SK-N-SH (cell line): ENCODE data around the gene MRPS11. TPM values are rescaled to one million over a fixed set of nuclear protein-coding genes. Genes with fewer than 3 reads are reported as not detected.

Source experiments
- CTCF ChIA-PET: fragments of 300-600, 350-600 bp; formaldehyde crosslinking; extraction: SDS; loops from one replicate; lab custom pipeline; 2021; lab: Yijun Ruan, JAX
- POLR2A ChIA-PET: fragments of 350-600 bp; sonication (Branson Sonifier 250); formaldehyde crosslinking; extraction: SDS; loops from one replicate; lab custom pipeline; 2020; ENCODE audit warnings: antibody characterized with exemption, inconsistent platforms; lab: Yijun Ruan, JAX
- DNase-seq: peaks from one replicate; pipeline ENCODE4 v3.0.0; 2012
- H2AFZ ChIP-seq: fragments of 200-600 bp; sonication (generic); 2 replicates; pipeline ENCODE4 v1.8.1; 2016; ENCODE audit warnings: antibody characterized with exemption, mild to moderate bottlenecking, low read depth
- H3F3A ChIP-seq: fragments of 200-600 bp; sonication (generic); replicated peaks from 2 replicates; pipeline ENCODE3; 2016; ENCODE audit warnings: antibody characterized with exemption, mild to moderate bottlenecking; ENCODE audit not compliant: insufficient read depth
- H3K27ac ChIP-seq, 2 experiments: fragments of 200-500 bp in 1 of 2; fragments of 200-600 bp in 1 of 2; sonication (Bioruptor generic) in 1 of 2; sonication (generic), shearing (Covaris generic) in 1 of 2; 2 replicates each; pipeline versions ENCODE4 v1.5.1 to v1.6.1; 2014 to 2016; ENCODE audit warnings: low read depth in 2 of 2, inconsistent platforms in 1 of 2, low read length in 1 of 2, mild to moderate bottlenecking in 1 of 2, mixed read lengths in 1 of 2
- H3K27me3 ChIP-seq: fragments of 200-600 bp; sonication (generic), shearing (Covaris generic); 2 replicates; pipeline ENCODE4 v1.6.1; 2016; ENCODE audit warnings: mixed run types; ENCODE audit not compliant: insufficient read depth
- H3K36me3 ChIP-seq, 2 experiments: fragments of 200-500 bp in 1 of 2; fragments of 200-600 bp in 1 of 2; sonication (Bioruptor generic) in 1 of 2; sonication (generic) in 1 of 2; replicated peaks in 1 of 2; 2 replicates each; pipeline versions ENCODE3 to v1.5.1; 2014 to 2016; ENCODE audit warnings: low read length in 1 of 2, mild to moderate bottlenecking in 1 of 2; ENCODE audit not compliant: insufficient read depth in 2 of 2, control insufficient read depth in 1 of 2
- H3K4me1 ChIP-seq, 2 experiments: fragments of 200-500 bp in 1 of 2; fragments of 200-600 bp in 1 of 2; sonication (Bioruptor generic) in 1 of 2; sonication (generic), shearing (Covaris generic) in 1 of 2; 2 replicates each; pipeline versions ENCODE4 v1.5.1 to v1.6.1; 2014 to 2016; ENCODE audit warnings: low read depth in 1 of 2, low read length in 1 of 2, mixed run types in 1 of 2; ENCODE audit not compliant: insufficient read depth in 2 of 2, control insufficient read depth in 1 of 2
- H3K4me2 ChIP-seq: fragments of 200-600 bp; sonication (generic), shearing (Covaris generic); 2 replicates; pipeline ENCODE4 v1.6.1; 2017; ENCODE audit warnings: mixed run types
- H3K4me3 ChIP-seq, 2 experiments: fragments of 200-500 bp in 1 of 2; fragments of 200-600 bp in 1 of 2; sonication (Bioruptor generic) in 1 of 2; sonication (generic), shearing (Covaris generic) in 1 of 2; 2 replicates each; pipeline versions ENCODE4 v1.5.1 to v1.8.1; 2014 to 2016; ENCODE audit warnings: low read depth in 2 of 2, inconsistent platforms in 1 of 2, low read length in 1 of 2, mild to moderate bottlenecking in 1 of 2, mixed read lengths in 1 of 2, moderate library complexity in 1 of 2
- H3K79me2 ChIP-seq: fragments of 200-600 bp; sonication (generic); 2 replicates; pipeline ENCODE4 v1.8.1; 2017; ENCODE audit warnings: mild to moderate bottlenecking; ENCODE audit not compliant: insufficient read depth
- H3K9ac ChIP-seq: fragments of 200-600 bp; sonication (generic); 2 replicates; pipeline ENCODE4 v1.6.1; 2017; ENCODE audit warnings: mixed run types
- H3K9me2 ChIP-seq: fragments of 200-600 bp; sonication (generic); 2 replicates; pipeline ENCODE4 v1.6.1; 2017; ENCODE audit warnings: mixed run types
- H3K9me3 ChIP-seq: fragments of 200-600 bp; sonication (generic); 2 replicates; pipeline ENCODE4 v1.6.1; 2017; ENCODE audit warnings: mixed run types, mild to moderate bottlenecking, moderate library complexity
- H4K20me1 ChIP-seq: fragments of 200-600 bp; sonication (generic); 2 replicates; pipeline ENCODE4 v1.6.1; 2017; ENCODE audit warnings: mild to moderate bottlenecking, mixed run types; ENCODE audit not compliant: insufficient read depth
- CHD2 ChIP-seq: fragments of 150-350 bp; IDR thresholded peaks from 2 replicates; pipeline ENCODE4 v1.6.1; 2018; ENCODE audit warnings: low read length; ENCODE audit not compliant: partially characterized antibody
- CTCF ChIP-seq: fragments of 200-600 bp; sonication (generic); IDR thresholded peaks from 2 replicates; pipeline ENCODE4 v1.6.1; 2017; ENCODE audit warnings: antibody characterized with exemption, mild to moderate bottlenecking, moderate library complexity
- ELF1 ChIP-seq: IDR thresholded peaks from 2 replicates; pipeline ENCODE4 v1.4.0; 2012
- EP300 ChIP-seq, 2 experiments: IDR thresholded peaks; 2 replicates each; pipeline versions ENCODE4 v1.4.0 to v1.6.1; 2012; ENCODE audit warnings: borderline replicate concordance in 1 of 2, low read depth in 1 of 2, low read length in 1 of 2
- FOSL2 ChIP-seq: IDR thresholded peaks from 2 replicates; pipeline ENCODE4 v1.4.0; 2012; ENCODE audit warnings: low read depth, mild to moderate bottlenecking, moderate library complexity, borderline replicate concordance
- GABPA ChIP-seq: IDR thresholded peaks from 2 replicates; pipeline ENCODE4 v1.4.0; 2012; ENCODE audit warnings: low read depth, mild to moderate bottlenecking
- JUND ChIP-seq: IDR thresholded peaks from 2 replicates; pipeline ENCODE4 v1.4.0; 2012
- MXI1 ChIP-seq: IDR thresholded peaks from 2 replicates; pipeline ENCODE4 v1.6.1; 2012; ENCODE audit warnings: mild to moderate bottlenecking, low read depth, low read length, improper control_type of control experiment
- NFIC ChIP-seq: IDR thresholded peaks from 2 replicates; pipeline ENCODE4 v1.4.0; 2012; ENCODE audit warnings: borderline replicate concordance
- NRF1 ChIP-seq: IDR thresholded peaks from 2 replicates; pipeline ENCODE4 v1.6.1; 2012; ENCODE audit warnings: low read depth, mild to moderate bottlenecking, low read length
- POLR2AphosphoS5 ChIP-seq: IDR thresholded peaks from 2 replicates; pipeline ENCODE4 v1.6.1; 2012; ENCODE audit warnings: low read depth, low read length
- RAD21 ChIP-seq: IDR thresholded peaks from 2 replicates; pipeline ENCODE4 v1.6.1; 2012; ENCODE audit warnings: mild to moderate bottlenecking, low read length
- RFX5 ChIP-seq: IDR thresholded peaks from 2 replicates; pipeline ENCODE4 v1.6.1; 2012; ENCODE audit warnings: mild to moderate bottlenecking, improper control_type of control experiment, low read length
- RXRA ChIP-seq: IDR thresholded peaks from 2 replicates; pipeline ENCODE4 v1.4.0; 2012; ENCODE audit warnings: low read depth, mild to moderate bottlenecking, borderline replicate concordance
- SIN3A ChIP-seq: IDR thresholded peaks from 2 replicates; pipeline ENCODE4 v1.6.1; 2012; ENCODE audit warnings: low read depth, mild to moderate bottlenecking, low read length, moderate library complexity, borderline replicate concordance
- SMC3 ChIP-seq: IDR thresholded peaks from 2 replicates; pipeline ENCODE4 v1.6.1; 2012; ENCODE audit warnings: low read depth, low read length, improper control_type of control experiment
- TCF12 ChIP-seq: IDR thresholded peaks from 2 replicates; pipeline ENCODE4 v1.4.0; 2012
- TEAD4 ChIP-seq: IDR thresholded peaks from 2 replicates; pipeline ENCODE4 v1.4.0; 2012; ENCODE audit warnings: mild to moderate bottlenecking, borderline replicate concordance; ENCODE audit not compliant: insufficient read depth
- YY1 ChIP-seq: IDR thresholded peaks from 2 replicates; pipeline ENCODE4 v1.4.0; 2012; ENCODE audit warnings: low read depth, mild to moderate bottlenecking
- ZBTB33 ChIP-seq: IDR thresholded peaks from 2 replicates; pipeline ENCODE4 v1.4.0; 2012; ENCODE audit warnings: low read depth, borderline replicate concordance
- WGBS: methylation state at CpG from one replicate; pipeline ENCODE4 v1.1.6; 2017; ENCODE audit warnings: low lambda C conversion rate; 5-methylcytosine and 5-hydroxymethylcytosine counted together
- polyA plus RNA-seq, 3 experiments: library from polyadenylated mRNA; depleted of rRNA; stranded (reverse); fragments of >200 nt; gene quantifications; 2 replicates each; pipeline ENCODE4 v1.2.3, GENCODE V29; 2012
- TF ChIP-seq, protein P1 (sequence below): IDR thresholded peaks from 2 replicates; pipeline ENCODE4 v1.4.0; 2012; ENCODE audit warnings: low read depth, borderline replicate concordance
- TF ChIP-seq, protein P2 (sequence below): fragments of 150-350 bp; IDR thresholded peaks from 2 replicates; pipeline ENCODE4 v1.6.1; 2017; ENCODE audit warnings: antibody characterized with exemption, low read length, low read depth, borderline replicate concordance
- TF ChIP-seq, protein P3 (sequence below): IDR thresholded peaks from 2 replicates; pipeline ENCODE4 v1.4.0; 2012; ENCODE audit warnings: low read depth
- TF ChIP-seq, protein P4 (sequence below): IDR thresholded peaks from 2 replicates; pipeline ENCODE4 v1.6.1; 2012; ENCODE audit warnings: mild to moderate bottlenecking, low read depth, low read length, moderate library complexity

Gene MRPS11
- polyA plus RNA-seq, 1 of the 3 experiments (the other 2 are of a cell fraction), result 101 TPM

DNA sequence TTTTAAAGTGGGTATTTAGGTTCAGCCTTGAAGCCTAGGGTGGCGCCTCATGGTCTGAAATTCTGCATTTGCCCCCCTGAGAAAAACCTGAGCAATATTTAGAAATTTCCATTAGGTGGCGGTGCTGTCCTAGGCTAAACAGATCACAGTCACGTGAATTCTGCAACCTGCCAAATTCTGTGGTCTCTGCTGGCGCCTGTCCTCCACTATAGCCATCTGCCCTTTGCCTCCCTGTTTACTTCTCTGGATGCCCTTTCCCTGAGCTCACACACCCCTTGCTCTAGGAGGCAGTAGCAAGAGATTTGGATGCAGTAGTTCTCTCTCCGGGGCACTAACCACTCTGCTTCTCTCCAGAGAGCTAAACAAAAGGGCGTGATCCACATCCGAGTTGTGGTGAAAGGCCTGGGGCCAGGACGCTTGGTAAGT, 9.1 kb downstream of the MRPS11 start:
- no peak overlapping the region for H3K4me2 ChIP-seq
- no peaks in the 10 kb centered on the region for H3K27me3 ChIP-seq
- no peaks in the 10 kb centered on the region for H3K9me3 ChIP-seq
- H3K9ac ChIP-seq, result no peak overlapping the region
- no peaks in the 10 kb centered on the region for H3K9me2 ChIP-seq
- POLR2A ChIA-PET, result no interaction called here
- no peak overlapping the region; a peak in 1 of 4 replicates for H3K27ac ChIP-seq
- H3K79me2 ChIP-seq, result 0 out of 2 replicates have a peak, but pooled peaks cover 5% of the 10 kb centered on the region
- no peak overlapping the region; a peak in 1 of 4 replicates for H3K4me3 ChIP-seq
- peaks cover 3% of the 10 kb centered on the region for H3F3A ChIP-seq
- DNase-seq, result peak; percentile 74
- H3K36me3 ChIP-seq, result peaks cover 14 to 38% of the 10 kb centered on the region in 2 experiments
- H4K20me1 ChIP-seq, result no peaks in the 10 kb centered on the region
- peaks cover 0 to 3% of the 10 kb centered on the region in 2 experiments; a peak in 1 of 4 replicates for H3K4me1 ChIP-seq
- 74% methylated on average over 8 of the region's 8 CpGs for WGBS
- TF ChIP-seq RFX5 (no peak), TCF12 (no peak), JUND (no peak), ELF1 (no peak), MXI1 (peak; percentile 83; the same call in 1 of the 2 replicates), CTCF (peak; percentile 63), RAD21 (peak; percentile 90), ZBTB33 (no peak), GABPA (no peak), POLR2AphosphoS5 (no peak), RXRA (no peak), NFIC (no peak), CHD2 (no peak), SIN3A (no peak), SMC3 (peak; percentile 68; the same call in 1 of the 2 replicates), FOSL2 (no peak), EP300 (IDR thresholded peaks at IDR 0.05; ENCODE audit: borderline replicate concordance in 1 of 2, low read depth in 1 of 2, low read length in 1 of 2) (no peak), YY1 (no peak), NRF1 (no peak), TEAD4 (no peak)
- TF ChIP-seq, protein P1, sequence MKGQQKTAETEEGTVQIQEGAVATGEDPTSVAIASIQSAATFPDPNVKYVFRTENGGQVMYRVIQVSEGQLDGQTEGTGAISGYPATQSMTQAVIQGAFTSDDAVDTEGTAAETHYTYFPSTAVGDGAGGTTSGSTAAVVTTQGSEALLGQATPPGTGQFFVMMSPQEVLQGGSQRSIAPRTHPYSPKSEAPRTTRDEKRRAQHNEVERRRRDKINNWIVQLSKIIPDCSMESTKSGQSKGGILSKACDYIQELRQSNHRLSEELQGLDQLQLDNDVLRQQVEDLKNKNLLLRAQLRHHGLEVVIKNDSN, result peak; percentile 74; the same call in 1 of the 2 replicates
- TF ChIP-seq, protein P2, sequence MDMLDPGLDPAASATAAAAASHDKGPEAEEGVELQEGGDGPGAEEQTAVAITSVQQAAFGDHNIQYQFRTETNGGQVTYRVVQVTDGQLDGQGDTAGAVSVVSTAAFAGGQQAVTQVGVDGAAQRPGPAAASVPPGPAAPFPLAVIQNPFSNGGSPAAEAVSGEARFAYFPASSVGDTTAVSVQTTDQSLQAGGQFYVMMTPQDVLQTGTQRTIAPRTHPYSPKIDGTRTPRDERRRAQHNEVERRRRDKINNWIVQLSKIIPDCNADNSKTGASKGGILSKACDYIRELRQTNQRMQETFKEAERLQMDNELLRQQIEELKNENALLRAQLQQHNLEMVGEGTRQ, result peak; percentile 14; the same call in 1 of the 2 replicates
- TF ChIP-seq, protein P3, sequence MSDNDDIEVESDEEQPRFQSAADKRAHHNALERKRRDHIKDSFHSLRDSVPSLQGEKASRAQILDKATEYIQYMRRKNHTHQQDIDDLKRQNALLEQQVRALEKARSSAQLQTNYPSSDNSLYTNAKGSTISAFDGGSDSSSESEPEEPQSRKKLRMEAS, result no peak
- TF ChIP-seq, protein P4, sequence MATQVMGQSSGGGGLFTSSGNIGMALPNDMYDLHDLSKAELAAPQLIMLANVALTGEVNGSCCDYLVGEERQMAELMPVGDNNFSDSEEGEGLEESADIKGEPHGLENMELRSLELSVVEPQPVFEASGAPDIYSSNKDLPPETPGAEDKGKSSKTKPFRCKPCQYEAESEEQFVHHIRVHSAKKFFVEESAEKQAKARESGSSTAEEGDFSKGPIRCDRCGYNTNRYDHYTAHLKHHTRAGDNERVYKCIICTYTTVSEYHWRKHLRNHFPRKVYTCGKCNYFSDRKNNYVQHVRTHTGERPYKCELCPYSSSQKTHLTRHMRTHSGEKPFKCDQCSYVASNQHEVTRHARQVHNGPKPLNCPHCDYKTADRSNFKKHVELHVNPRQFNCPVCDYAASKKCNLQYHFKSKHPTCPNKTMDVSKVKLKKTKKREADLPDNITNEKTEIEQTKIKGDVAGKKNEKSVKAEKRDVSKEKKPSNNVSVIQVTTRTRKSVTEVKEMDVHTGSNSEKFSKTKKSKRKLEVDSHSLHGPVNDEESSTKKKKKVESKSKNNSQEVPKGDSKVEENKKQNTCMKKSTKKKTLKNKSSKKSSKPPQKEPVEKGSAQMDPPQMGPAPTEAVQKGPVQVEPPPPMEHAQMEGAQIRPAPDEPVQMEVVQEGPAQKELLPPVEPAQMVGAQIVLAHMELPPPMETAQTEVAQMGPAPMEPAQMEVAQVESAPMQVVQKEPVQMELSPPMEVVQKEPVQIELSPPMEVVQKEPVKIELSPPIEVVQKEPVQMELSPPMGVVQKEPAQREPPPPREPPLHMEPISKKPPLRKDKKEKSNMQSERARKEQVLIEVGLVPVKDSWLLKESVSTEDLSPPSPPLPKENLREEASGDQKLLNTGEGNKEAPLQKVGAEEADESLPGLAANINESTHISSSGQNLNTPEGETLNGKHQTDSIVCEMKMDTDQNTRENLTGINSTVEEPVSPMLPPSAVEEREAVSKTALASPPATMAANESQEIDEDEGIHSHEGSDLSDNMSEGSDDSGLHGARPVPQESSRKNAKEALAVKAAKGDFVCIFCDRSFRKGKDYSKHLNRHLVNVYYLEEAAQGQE, result no peak
- TF ChIP-seq, all 33 proteins: peak for 6
- no peak overlapping the region for H2AFZ ChIP-seq
- CTCF ChIA-PET, result interaction anchor here (0.6 to 4.7 kb wide), 27 partner anchors 8 to 415 kb away, joined by 3 to 44 read pairs (median 4); partner anchors contain the start of genes MRPL46 and MRPS11
